ENCODE measurements around the gene MRO.
A peak's percentile ranks its signal among the peaks of the same experiment; 100 is the strongest.

Gene MRO

DNA sequence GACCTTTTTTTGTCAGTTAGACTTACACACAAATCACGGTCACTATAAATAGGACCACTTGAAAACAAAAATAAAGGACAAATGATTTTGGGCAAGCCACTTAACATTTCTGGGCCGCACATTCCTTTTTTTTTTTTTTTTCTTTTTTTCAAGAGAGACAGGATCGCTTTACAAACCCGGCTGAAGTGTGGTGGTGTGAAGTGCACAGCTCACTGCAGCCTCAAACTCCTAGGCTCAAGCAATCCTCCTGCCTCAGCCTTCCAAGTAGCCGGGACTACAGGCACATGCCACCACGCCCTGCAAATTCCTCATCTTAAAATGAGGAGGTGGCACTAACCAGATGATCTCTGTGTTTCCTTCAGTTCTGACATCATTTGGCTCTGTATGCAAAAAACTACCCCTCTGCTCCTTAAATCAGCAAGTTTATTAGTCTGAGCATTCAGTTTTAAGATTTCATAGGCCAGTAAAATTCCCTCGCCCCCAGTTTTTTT is 28.3 kb upstream of the MRO start:
- FAIRE-seq (no peak), DNase-seq (ENCODE audit: insufficient read length, low spot score) (no peak)
- TF ChIP-seq, protein P1, sequence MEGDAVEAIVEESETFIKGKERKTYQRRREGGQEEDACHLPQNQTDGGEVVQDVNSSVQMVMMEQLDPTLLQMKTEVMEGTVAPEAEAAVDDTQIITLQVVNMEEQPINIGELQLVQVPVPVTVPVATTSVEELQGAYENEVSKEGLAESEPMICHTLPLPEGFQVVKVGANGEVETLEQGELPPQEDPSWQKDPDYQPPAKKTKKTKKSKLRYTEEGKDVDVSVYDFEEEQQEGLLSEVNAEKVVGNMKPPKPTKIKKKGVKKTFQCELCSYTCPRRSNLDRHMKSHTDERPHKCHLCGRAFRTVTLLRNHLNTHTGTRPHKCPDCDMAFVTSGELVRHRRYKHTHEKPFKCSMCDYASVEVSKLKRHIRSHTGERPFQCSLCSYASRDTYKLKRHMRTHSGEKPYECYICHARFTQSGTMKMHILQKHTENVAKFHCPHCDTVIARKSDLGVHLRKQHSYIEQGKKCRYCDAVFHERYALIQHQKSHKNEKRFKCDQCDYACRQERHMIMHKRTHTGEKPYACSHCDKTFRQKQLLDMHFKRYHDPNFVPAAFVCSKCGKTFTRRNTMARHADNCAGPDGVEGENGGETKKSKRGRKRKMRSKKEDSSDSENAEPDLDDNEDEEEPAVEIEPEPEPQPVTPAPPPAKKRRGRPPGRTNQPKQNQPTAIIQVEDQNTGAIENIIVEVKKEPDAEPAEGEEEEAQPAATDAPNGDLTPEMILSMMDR (IDR thresholded peaks at IDR 0.05; ENCODE audit: insufficient read depth, missing control alignments), result no peak

DNA sequence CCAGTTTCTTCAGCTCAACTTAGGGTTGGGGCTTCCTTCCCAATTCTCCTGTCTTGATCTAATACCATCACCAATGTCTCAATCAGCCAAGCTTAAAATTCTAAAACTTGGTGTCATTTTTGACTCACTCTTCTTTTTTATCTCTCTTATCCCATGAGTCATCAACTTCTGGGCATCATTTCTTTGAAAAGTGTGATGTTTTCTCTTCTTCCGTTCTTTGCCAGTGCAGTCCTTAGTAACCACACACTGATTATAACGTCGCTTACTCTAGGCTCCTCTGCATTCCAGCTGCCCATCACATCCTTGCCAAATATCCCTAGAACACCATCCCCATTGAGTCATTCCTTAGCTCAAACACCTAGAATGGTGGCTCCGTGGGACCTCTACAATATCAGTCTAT is 27.4 kb upstream of the MRO start:
- FAIRE-seq, result no peak
- no peak for DNase-seq (ENCODE audit: insufficient read length, low spot score)
- TF ChIP-seq, protein P1 (IDR thresholded peaks at IDR 0.05; ENCODE audit: insufficient read depth, missing control alignments), result no peak

DNA sequence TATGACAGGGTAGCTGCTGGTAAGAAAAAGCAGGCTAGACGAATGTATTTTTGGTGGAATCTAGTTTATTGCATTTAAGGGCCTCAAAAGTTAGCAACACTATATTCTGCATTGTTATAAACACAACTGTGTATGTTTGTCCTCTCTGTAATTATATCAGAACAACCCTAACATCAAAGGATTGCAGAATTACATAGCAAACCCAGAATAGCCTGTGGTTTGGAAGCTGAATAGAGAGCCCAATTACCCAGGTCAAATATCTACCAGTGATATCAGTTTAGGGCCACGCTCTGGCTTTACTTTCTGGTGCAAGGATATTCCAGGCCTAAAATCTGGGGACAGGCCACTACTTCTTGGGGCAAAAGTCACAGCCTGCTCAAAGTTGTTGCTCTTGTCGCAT is 25.1 kb upstream of the MRO start:
- FAIRE-seq (no peak), DNase-seq (ENCODE audit: insufficient read length, low spot score) (no peak)

DNA sequence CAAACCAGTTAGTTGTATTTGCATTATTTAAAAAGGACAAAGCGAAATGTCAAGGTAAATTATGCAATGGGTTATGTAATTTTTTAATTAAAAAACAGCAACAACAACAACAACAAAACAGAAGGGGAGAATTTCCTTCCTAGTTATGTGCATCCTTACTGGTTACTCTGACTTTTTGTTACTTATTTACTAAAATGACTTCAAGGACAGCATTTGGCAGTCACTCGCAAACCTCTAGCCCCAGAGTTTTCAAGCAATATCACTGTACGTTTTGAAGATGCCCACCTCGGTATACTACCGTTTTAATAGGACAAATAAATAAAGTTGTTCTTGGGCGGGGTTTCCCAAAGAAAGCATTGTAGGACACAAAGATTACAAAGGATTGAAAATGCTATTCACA is 24.7 kb upstream of the MRO start:
- peak; percentile 29 for FAIRE-seq

More for the DNA sequence above, 25.1 kb upstream of the MRO start:
- TF ChIP-seq, protein P1 (IDR thresholded peaks at IDR 0.05; ENCODE audit: insufficient read depth, missing control alignments), result no peak

DNA sequence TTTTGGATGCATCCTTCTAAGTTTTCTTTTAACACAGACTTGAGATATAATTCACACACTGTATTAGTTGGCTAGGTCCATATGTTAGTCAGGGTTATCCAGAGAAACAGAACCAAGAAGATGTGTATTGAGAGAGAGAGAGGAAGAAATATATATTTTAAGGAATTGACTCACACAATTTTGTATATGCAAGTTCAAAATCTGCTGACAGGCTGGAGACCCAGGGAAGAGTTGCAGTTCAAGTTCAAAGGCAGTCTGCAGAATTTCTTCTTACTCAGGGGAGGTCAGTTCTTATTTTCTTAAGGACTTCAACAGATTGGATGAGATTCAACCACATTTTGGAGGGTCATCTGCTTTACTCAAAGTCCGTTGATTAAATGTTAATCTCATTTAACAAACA is 23.0 kb upstream of the MRO start:
- FAIRE-seq, result peak; percentile 25
- TF ChIP-seq, protein P1 (IDR thresholded peaks at IDR 0.05; ENCODE audit: insufficient read depth, missing control alignments), result no peak
- no peak for DNase-seq (ENCODE audit: insufficient read length, low spot score)

More for the DNA sequence above, 24.7 kb upstream of the MRO start:
- DNase-seq (ENCODE audit: insufficient read length, low spot score), result no peak
- TF ChIP-seq, protein P1 (IDR thresholded peaks at IDR 0.05; ENCODE audit: insufficient read depth, missing control alignments), result no peak

DNA sequence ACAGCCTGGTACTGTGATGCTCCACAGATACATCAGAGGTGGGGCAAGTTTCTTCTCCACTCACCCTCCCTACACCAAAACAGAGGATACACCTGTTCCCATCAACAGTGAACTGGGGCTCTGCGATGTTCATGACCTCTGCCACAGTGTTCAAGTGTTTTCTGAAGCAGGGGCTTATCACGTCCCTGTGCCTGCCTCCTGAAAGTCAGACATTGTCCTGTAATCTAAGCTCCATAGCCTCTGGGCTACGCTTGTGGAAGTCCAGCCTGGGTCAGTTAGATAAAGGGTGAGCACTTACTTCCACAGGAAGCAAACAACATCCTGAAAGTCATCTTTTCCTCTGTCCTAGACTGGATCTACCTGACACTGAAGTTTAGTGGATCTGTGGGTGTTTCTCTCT is 20.2 kb upstream of the MRO start:
- DNase-seq (ENCODE audit: insufficient read length, low spot score), result no peak
- TF ChIP-seq, protein P1 (IDR thresholded peaks at IDR 0.05; ENCODE audit: insufficient read depth, missing control alignments), result no peak
- no peak for FAIRE-seq

DNA sequence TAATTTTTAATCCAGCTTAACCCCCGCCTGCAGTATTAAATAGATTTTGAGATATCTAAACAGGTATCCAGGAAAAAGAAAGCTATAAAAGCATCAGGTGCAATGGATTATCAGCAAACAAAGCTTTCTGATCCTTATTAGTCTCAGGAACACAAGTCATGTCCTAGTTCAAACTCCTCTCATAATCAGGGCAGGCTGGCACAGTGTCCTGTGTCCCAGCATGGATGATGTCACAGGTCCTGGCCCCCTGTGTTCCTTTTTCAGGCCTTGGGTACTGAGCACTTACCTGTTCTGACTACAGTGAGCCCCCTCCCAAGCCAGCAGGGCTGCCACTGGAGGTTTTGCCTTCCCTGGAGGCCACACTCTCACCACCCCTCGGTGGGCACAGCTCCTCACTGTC is 19.5 kb upstream of the MRO start:
- TF ChIP-seq, protein P1 (IDR thresholded peaks at IDR 0.05; ENCODE audit: insufficient read depth, missing control alignments), result no peak
- FAIRE-seq (no peak), DNase-seq (ENCODE audit: insufficient read length, low spot score) (no peak)
